Pancreas (tissue), 10 donors: ENCODE data around the gene ARL15. TPM values are rescaled to one million over a fixed set of nuclear protein-coding genes. Genes with fewer than 3 reads are reported as not detected.

Experiments
- ATAC-seq, 4 donors: fragments of 200-7000 bp; cut with Tn5 transposase; one replicate each; pipeline versions ENCODE4 v1.8.0 to v1.9.1; 2020; ENCODE audit warnings: mild to moderate bottlenecking in 4 of 4, moderate library complexity in 4 of 4
- DNase-seq, 6 donors: peaks; one replicate each; pipeline ENCODE4 v3.0.0-alpha.2; 2020
- FAIRE-seq: peaks from 2 replicates; lab custom pipeline; 2012; peaks lifted over from hg19 to GRCh38; lab: Jason Lieb, UNC
- H3K27ac ChIP-seq, 4 donors: fragments of 200-600 bp; sonication (generic); 1 replicate in 3 of 4; 2 replicates in 1 of 4; pipeline versions ENCODE4 v1.5.0 to v1.8.0; 2020
- H3K27me3 ChIP-seq, 4 donors: fragments of 200-600 bp; one replicate each; pipeline ENCODE4 v1.8.0; 2021
- H3K36me3 ChIP-seq, 3 donors: fragments of 200-600 bp; sonication (generic) in 1 of 3; one replicate each; pipeline versions ENCODE4 v1.5.0 to v1.8.0; 2020 to 2021
- H3K4me1 ChIP-seq, 3 donors: fragments of 200-600 bp; one replicate each; pipeline ENCODE4 v1.8.0; 2021
- H3K4me3 ChIP-seq, 4 donors: fragments of 200-600 bp; sonication (generic) in 2 of 4; one replicate each; pipeline versions ENCODE4 v1.5.0 to v1.8.0; 2020 to 2021
- H3K9me3 ChIP-seq, 4 donors: fragments of 200-600 bp; one replicate each; pipeline ENCODE4 v1.8.0; 2021
- CTCF ChIP-seq, 4 donors: fragments of 200-600 bp; sonication (generic) in 3 of 4; IDR thresholded peaks; one replicate each; pipeline versions ENCODE4 v1.5.0 to v1.8.0; 2021; ENCODE audit warnings: antibody characterized with exemption in 4 of 4
- WGBS, 2 donors: extraction: QIAGEN DNeasy Blood & Tissue Kit; methylation state at CpG; one replicate each; pipeline ENCODE4 v1.1.7; 2013; 5-methylcytosine and 5-hydroxymethylcytosine counted together
- intact Hi-C, 3 donors: fragments of 100-400 bp; cut with DNase I; formaldehyde crosslinking; loops; one replicate each; pipeline versions ENCODE4 v1.11.1 to v1.14.2; 2022
- polyA plus RNA-seq, 2 donors: library from polyadenylated mRNA; stranded (reverse); fragments of 200-250 nt; gene quantifications; one replicate each; pipeline ENCODE4 v1.2.3, GENCODE V29; 2013
- total RNA-seq, 6 donors: library from RNA; stranded (reverse); fragmentation: NEBNext Ultra II Directional in 4 of 6; extraction: Animal tissue kit (Norgen Biotek cat#: 25700) in 4 of 6; gene quantifications; one replicate each; pipeline versions ENCODE4 v1.2.1 to v1.2.4, GENCODE V29; 2021 to 2023
- donor health status: healthy with polysubstance abuse.
- donor health status: DM: no; HTN: no; CAD: no; lungs with moderate emphysema.
- donor health status: DM: no; HTN: no; CAD: no.
- donor health status: control.
- donor health status: control.
- donor health status: Bipolar disorder and iron deficiency.
- donor health status: DM: yes; HTN: yes; CAD: no.
- donor health status: DM: no; HTN: no; CAD: no.
- donor health status: DM: no; HTN: no; CAD: no.
- donor health status: DM: yes; HTN: yes; CAD: no.

Gene ARL15
- total and polyA plus RNA-seq, 8 donors: 3.9 to 14.0 (median 6.7) TPM

DNA sequence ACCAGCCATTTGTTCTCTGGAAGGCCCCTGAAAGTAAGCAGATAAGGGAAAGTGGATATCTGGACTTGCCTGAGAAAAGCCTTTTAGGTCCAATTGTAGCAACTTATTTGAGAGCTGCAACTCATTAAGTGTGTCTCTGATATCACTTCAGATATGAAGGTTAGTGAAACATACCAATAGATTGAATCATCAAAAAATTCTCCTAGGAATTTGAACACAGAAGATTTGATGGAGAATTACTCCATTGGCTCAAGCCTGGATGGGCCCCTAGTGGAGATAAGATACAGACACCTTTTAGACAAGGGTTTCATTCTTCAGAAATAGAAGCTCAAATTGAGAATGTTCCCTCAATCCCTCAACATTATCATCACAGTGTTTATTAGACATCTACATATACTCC lies 393.3 kb downstream of the ARL15 start:
- ATAC-seq (no peak), DNase-seq (no peak), FAIRE-seq (no peak)
- Histone ChIP-seq H3K27ac (no peak overlapping the region), H3K4me1 (no peaks in the 10 kb centered on the region), H3K27me3 (no peaks in the 10 kb centered on the region), H3K4me3 (no peak overlapping the region), H3K9me3 (no peaks in the 10 kb centered on the region), H3K36me3 (no peaks in the 10 kb centered on the region)
- intact Hi-C loops: no loop called here
- TF ChIP-seq CTCF (IDR thresholded peaks at IDR 0.05): no peak

DNA sequence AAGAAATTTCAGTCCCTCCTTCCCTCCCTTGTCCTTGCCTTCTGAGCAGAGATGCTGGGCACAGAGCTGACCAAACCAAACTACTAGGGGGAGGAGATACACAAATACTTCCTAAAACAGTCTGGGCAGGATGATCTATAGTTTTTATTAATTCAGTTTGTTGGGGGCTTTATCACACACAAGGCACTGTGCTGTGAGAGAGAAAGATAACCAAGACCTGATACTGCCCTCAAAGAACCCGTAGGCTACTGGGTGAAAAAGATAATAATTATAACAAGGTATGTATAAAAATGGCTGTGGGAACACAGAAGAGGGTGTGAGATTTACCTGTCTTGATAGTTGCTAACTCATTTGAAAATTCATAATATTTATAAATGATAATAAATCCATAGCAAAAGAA lies 395.3 kb downstream of the ARL15 start:
- H3K4me3 ChIP-seq: no peak overlapping the region
- no peaks in the 10 kb centered on the region for H3K36me3 ChIP-seq
- no peak overlapping the region for H3K27ac ChIP-seq
- ATAC-seq (no peak), FAIRE-seq (no peak), DNase-seq (no peak)
- H3K9me3 ChIP-seq: no peaks in the 10 kb centered on the region
- H3K4me1 ChIP-seq: no peaks in the 10 kb centered on the region
- H3K27me3 ChIP-seq: no peaks in the 10 kb centered on the region
- 67 to 73% methylated on average over 1 of the region's 1 CpG for WGBS, 2 donors
- intact Hi-C loops: no loop called here
- TF ChIP-seq CTCF (IDR thresholded peaks at IDR 0.05): no peak

DNA sequence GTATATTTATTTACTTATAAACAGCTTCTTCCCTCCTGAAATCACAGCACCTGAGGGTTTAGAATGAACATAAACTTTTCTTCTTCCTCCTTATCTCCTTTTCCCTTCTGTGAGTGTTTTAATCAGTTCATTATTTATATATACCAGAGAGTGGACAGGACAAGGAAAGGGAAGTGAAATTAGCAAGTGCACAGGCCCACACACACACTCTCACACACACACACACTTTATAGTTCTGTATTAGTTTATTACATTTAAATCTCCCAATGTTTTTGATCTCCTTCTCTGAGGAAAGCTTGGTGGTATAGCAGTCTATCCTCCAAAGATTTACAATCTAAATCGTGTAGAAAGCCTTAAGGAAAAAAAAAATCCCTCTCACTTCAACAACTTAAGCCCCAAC lies 396.4 kb downstream of the ARL15 start:
- no peak for ATAC-seq
- no peak for FAIRE-seq
- no peaks in the 10 kb centered on the region for H3K27me3 ChIP-seq
- H3K9me3 ChIP-seq: no peaks in the 10 kb centered on the region
- TF ChIP-seq CTCF (IDR thresholded peaks at IDR 0.05): no peak
- no peaks in the 10 kb centered on the region for H3K4me1 ChIP-seq
- 57 to 81% methylated on average over 1 of the region's 1 CpG for WGBS, 2 donors
- H3K36me3 ChIP-seq: no peaks in the 10 kb centered on the region
- DNase-seq: no peak
- intact Hi-C loops: no loop called here
- no peak overlapping the region for H3K27ac ChIP-seq
- no peak overlapping the region for H3K4me3 ChIP-seq

DNA sequence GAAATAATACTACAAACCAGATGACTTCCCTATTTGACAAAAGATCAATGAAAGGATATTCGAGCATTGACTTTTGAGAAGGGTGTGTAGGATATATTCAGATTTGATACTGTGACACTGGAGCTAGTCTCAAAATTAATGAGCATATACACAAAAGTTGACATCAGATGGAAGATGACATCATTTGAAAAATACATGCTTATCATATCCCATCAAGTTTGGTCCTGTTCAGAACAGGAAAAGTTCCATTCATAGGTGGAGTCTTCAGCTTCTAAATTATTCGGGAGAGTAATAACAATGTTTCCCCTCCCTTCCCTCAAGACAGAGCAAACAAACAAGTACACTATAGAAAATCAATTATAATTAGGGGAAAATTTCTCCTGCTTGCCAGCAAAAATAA lies 401.6 kb downstream of the ARL15 start:
- DNase-seq: no peak
- no peak for ATAC-seq
- Histone ChIP-seq H3K4me1 (no peaks in the 10 kb centered on the region), H3K27me3 (no peaks in the 10 kb centered on the region), H3K27ac (no peak overlapping the region), H3K9me3 (no peaks in the 10 kb centered on the region), H3K36me3 (no peaks in the 10 kb centered on the region), H3K4me3 (no peak overlapping the region)
- TF ChIP-seq CTCF (IDR thresholded peaks at IDR 0.05): no peak
- intact Hi-C loops: no loop called here
- 80 to 87% methylated on average over 2 of the region's 2 CpGs for WGBS, 2 donors
- FAIRE-seq: no peak

DNA sequence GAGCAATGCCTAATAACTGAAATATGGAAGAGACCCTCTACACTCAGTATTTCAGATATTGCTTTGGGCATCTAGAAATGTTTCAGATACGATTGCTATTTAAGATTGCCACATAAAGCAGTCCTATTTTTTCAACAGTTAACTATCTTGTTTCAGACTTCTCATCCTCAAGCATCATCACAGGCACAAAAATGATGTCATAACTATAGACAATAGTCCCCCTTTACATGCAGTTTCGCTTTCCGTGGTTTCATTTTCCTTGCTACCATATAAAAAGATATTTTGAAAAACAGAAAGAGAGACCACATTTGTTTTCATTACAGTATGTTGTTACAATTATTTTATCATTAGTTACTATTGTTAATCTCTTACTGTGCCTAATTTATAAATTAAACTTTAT lies 402.5 kb downstream of the ARL15 start:
- no peak for TF ChIP-seq CTCF (IDR thresholded peaks at IDR 0.05)
- FAIRE-seq (no peak), ATAC-seq (no peak), DNase-seq (no peak)
- Histone ChIP-seq H3K27me3 (no peaks in the 10 kb centered on the region), H3K4me1 (no peaks in the 10 kb centered on the region), H3K9me3 (no peaks in the 10 kb centered on the region), H3K36me3 (no peaks in the 10 kb centered on the region), H3K4me3 (no peak overlapping the region), H3K27ac (no peak overlapping the region)
- intact Hi-C loops: no loop called here
- 94 to 97% methylated on average over 3 of the region's 3 CpGs for WGBS, 2 donors
